GM21737 (cell line): Measurements from ENCODE around the gene ZNF594.
"Not testable (repeated sequence)": the region's sequence is repeated elsewhere in the genome, so short reads cannot be mapped to it uniquely, and the experiment has no call there.

ENCODE experiments used
- ATAC-seq: cut with Tn5 transposase; IDR thresholded peaks from one replicate; pipeline ENCODE4 v1.9.1; 2021; ENCODE audit warnings: mild to moderate bottlenecking, moderate library complexity; ENCODE audit not compliant: unreplicated experiment

ZNF594 gene

DNA sequence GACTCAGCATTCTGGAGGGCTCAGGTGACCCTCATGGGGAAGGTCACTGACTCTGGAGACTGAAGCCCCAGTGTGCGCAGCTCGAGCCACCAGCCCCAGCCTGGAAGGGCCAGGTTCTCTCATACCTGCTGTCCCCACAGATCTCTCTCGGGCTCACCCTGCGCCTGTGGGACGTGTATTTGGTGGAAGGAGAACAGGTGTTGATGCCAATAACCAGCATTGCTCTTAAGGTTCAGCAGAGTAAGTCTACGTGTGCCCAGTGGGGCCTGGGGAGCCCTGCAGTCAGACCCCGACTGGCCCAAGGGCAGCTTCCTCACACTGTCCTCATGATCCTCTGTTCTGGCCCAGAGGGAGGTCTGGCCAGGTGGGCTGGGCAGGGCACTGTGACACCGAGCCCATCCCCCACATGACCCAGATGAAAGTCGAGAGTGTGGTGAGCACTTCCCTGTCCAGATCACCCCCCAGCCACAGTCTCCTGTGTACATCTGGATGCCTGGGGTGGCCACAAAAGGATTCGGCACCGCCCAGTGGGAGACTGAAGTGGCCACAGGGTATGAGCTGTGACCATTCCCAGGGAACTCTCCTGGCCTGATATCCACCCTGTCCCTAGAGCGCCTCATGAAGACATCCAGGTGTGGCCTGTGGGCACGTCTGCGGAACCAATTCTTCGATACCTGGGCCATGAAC lies 54.0 kb downstream of the ZNF594 start:
- ATAC-seq, result not testable (repeated sequence)

DNA sequence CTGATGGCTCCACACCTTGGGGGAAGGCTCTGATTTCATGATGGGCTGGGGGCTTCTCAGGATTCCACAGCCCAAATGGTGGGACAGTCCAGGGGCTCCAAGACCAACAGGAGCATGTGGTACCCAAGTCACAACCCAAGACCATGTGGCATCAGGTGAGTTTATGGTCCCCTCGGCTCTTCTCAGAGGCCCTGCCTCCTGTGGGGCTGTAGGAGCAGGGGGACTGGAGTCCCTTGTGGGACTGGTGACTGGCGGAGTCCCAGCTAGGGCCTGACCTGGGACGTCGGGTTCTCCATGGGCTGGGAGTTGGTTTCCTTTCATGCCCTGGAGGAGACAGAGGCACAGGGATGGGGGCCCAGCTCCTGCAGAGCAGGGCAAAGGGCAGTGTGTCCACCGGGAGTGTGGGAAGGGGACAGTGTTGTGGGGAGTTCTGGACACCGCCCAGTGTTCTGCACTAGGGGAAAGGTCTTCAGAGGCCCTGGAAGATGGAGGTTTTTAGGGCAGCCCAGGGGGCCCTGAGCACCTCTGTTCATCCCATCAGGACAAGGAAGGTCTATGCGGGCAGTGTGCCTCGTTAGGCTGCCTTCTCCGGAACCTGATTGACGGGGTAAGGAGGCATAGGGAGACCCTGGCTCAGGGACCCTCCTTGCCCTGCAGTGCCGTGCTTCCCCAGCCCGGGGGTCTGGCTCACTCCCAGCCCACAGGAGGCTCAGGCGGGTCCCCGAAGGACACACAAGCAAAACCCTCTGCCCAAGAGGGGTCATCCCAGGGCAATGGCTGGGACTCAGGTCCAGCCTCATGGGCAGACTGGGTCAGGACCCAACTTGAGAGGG lies 54.9 kb downstream of the ZNF594 start:
- ATAC-seq, result not testable (repeated sequence)

- no peak for ATAC-seq
Observed at GRCh38 chr17:5135726-5136579, 55.7 kb downstream of the ZNF594 start.

DNA sequence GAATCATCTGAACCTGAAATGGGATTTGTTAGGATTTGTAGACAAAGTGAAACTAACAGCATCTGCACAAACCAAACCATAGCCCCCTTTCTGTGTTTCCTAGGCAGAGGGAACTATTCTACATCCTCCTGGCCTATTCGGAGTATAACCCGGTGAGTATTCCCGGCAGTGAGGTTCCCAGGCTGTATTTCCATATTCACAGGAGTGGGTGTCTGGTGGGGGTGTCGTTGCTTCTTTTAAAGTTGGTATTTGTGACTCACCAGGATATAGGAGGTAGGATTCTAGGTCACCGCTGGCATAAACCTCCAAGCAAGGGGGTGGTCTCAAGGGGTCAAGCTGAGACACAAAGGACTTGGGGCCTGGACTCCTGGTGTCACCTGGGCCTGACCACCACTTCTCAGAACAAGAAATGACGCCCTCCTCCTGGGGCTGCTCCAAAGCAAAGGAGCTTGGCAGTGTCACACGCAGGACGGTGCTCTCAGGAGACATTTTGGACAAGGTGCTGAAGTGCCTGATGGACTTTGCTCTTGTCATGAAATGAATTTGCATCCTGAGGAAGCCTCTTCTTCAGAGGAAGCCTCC lies 56.4 kb downstream of the ZNF594 start:
- ATAC-seq, result not testable (repeated sequence)

- not testable (repeated sequence) for ATAC-seq
Observed at GRCh38 chr17:5134571-5134970, 57.1 kb downstream of the ZNF594 start.

DNA sequence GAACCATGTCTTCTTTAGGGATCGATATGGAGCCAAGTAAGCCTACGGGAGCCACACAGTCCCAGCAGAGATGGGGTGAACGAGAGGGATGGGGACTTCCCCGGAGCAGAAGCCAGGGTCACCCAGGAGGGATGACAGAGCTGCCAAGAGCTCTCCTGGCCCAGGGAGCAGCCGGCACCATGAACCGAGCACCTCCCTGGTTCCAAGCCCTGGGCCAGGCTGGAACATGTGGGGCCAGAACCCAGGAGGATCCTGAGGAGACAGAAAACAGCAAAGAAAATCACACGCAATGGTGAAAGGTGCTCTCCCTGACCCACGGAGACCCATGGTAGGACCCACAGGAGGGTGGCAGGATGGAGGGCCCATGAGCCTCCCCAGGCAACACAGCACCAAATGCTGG lies 57.7 kb downstream of the ZNF594 start:
- not testable (repeated sequence) for ATAC-seq

- no peak for ATAC-seq
Observed at GRCh38 chr17:5133311-5133710, 58.4 kb downstream of the ZNF594 start.

GRCh38 chr17:5132503-5133225 lies 59.0 kb downstream of the ZNF594 start:
- ATAC-seq, result not testable (repeated sequence)

- ATAC-seq, result not testable (repeated sequence)
Observed at GRCh38 chr17:5131799-5132502, 59.7 kb downstream of the ZNF594 start.

- ATAC-seq, result no peak
Observed at GRCh38 chr17:5131146-5131715, 60.4 kb downstream of the ZNF594 start.

GRCh38 chr17:5130687-5131086 lies 61.0 kb downstream of the ZNF594 start:
- not testable (repeated sequence) for ATAC-seq

DNA sequence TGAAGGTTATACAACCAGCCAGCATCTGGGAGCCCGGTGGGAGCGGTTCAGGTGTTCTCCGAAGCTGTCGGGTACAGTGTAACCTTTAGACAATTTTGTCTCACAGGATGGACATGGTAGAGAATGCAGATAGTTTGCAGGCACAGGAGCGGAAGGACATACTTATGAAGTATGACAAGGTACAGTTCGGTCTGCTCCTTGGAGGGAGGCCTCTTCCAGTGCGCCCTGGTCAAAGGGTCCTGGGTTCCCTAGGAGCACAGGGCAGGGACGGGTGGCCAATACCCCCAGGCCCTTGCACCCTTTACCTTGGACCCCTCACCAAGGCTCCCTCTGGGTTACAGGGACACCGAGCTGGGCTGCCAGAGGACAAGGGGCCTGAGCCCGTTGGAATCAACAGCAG lies 61.4 kb downstream of the ZNF594 start:
- not testable (repeated sequence) for ATAC-seq

DNA sequence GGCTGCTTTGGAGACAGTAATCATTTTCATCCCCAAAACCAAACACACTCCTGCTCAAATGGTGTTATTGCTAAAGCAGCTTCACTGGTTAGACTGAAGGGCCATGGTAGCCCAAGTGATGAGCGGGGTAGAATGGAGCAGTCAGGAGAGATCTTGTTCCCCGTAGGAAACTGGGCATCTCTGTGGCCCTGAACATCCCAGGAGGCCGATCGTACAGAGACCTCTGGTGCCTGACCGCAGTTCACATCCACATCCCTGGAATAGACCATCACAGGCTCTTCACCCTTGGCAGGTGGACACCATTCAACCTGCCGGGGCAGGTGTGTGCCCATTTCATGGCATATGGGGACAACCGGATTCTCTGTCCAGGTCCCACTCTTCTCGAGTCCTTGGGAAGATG lies 61.9 kb downstream of the ZNF594 start:
- not testable (repeated sequence) for ATAC-seq
